Measurements from ENCODE around the gene KRTAP10-5. TPM values are rescaled to one million over a fixed set of nuclear protein-coding genes. Genes with fewer than 3 reads are reported as not detected.

The KRTAP10-5 gene
- total and polyA plus RNA-seq, 10 donors, result not detected

- Histone ChIP-seq H3K36me3 (no peaks in the 10 kb centered on the region), H3K4me1 (no peaks in the 10 kb centered on the region), H3K9me3 (peaks cover 0 to 34% (median 22%) of the 10 kb centered on the region in 8 donors), H3K27ac (no peak overlapping the region), H3K4me3 (no peak overlapping the region), H3K27me3 (replicated peaks in 1 of 7) (peaks cover 0 to 25% (median 0%) of the 10 kb centered on the region in 7 donors)
- 71 to 80% (median 77%) methylated on average over 6 of the region's 6 CpGs for WGBS, 5 donors
- intact Hi-C loops (cut with DNase I; ENCODE audit: low total_unique reads), result no loop called here
- no peak for DNase-seq
- TF ChIP-seq, protein P1, sequence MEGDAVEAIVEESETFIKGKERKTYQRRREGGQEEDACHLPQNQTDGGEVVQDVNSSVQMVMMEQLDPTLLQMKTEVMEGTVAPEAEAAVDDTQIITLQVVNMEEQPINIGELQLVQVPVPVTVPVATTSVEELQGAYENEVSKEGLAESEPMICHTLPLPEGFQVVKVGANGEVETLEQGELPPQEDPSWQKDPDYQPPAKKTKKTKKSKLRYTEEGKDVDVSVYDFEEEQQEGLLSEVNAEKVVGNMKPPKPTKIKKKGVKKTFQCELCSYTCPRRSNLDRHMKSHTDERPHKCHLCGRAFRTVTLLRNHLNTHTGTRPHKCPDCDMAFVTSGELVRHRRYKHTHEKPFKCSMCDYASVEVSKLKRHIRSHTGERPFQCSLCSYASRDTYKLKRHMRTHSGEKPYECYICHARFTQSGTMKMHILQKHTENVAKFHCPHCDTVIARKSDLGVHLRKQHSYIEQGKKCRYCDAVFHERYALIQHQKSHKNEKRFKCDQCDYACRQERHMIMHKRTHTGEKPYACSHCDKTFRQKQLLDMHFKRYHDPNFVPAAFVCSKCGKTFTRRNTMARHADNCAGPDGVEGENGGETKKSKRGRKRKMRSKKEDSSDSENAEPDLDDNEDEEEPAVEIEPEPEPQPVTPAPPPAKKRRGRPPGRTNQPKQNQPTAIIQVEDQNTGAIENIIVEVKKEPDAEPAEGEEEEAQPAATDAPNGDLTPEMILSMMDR (IDR thresholded peaks at IDR 0.05 in 8 of 11, conservative IDR thresholded peaks at IDR 0.05 in 3 of 11), result no peak
- TF ChIP-seq POLR2A (IDR thresholded peaks at IDR 0.05) (no peak), POLR2AphosphoS5 (IDR thresholded peaks at IDR 0.05) (no peak)
These were observed 3.4 kb upstream of the KRTAP10-5 start for GRCh38 chr21:44583800-44584147.

GRCh38 chr21:44583089-44583799 is 2.8 kb upstream of the KRTAP10-5 start:
- Histone ChIP-seq H3K9me3 (peaks cover 0 to 39% (median 22%) of the 10 kb centered on the region in 8 donors), H3K4me1 (no peaks in the 10 kb centered on the region), H3K27ac (no peak overlapping the region), H3K27me3 (replicated peaks in 1 of 7) (peaks cover 0 to 25% (median 0%) of the 10 kb centered on the region in 7 donors), H3K4me3 (no peak overlapping the region), H3K36me3 (no peaks in the 10 kb centered on the region)
- no peak for DNase-seq
- intact Hi-C loops (cut with DNase I; ENCODE audit: low total_unique reads), result no loop called here
- TF ChIP-seq POLR2AphosphoS5 (IDR thresholded peaks at IDR 0.05), result no peak
- no peak for TF ChIP-seq POLR2A (IDR thresholded peaks at IDR 0.05)
- TF ChIP-seq, protein P1 (IDR thresholded peaks at IDR 0.05 in 8 of 11, conservative IDR thresholded peaks at IDR 0.05 in 3 of 11), result no peak
- 50 to 63% (median 54%) methylated on average over 11 of the region's 11 CpGs for WGBS, 5 donors

DNA sequence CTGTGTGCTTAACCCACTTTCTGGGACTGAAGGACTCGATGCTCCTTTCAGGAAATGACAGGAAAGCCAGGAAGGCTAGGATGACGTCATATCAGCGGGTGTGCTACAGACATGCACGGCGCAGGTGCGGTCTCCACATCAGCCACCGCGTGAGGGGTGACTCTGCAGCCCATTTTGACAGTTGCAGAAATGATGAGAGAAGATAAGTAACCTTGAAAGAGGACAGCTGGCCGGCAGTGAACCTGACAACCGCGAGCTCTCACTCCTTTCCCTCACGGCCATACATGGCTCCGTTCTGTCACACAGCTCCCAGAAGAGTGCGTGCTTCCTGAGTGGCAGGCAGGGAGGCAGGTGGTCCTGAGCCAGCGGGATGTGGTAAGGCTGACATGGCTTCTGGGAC is 1.7 kb upstream of the KRTAP10-5 start:
- DNase-seq, result peak; percentile 31
- intact Hi-C loops (cut with DNase I; ENCODE audit: low total_unique reads), result no loop called here
- peaks cover 0 to 25% (median 0%) of the 10 kb centered on the region in 7 donors for H3K27me3 ChIP-seq (replicated peaks in 1 of 7)
- 61 to 72% (median 66%) methylated on average over 15 of the region's 15 CpGs for WGBS, 5 donors
- peaks cover 3 to 51% (median 29%) of the 10 kb centered on the region in 8 donors for H3K9me3 ChIP-seq
- peak overlapping the region in 4 of 8 donors; percentile 26 to 57 (median 50) for H3K27ac ChIP-seq
- no peak overlapping the region for H3K4me3 ChIP-seq
- H3K36me3 ChIP-seq, result no peaks in the 10 kb centered on the region
- no peaks in the 10 kb centered on the region for H3K4me1 ChIP-seq
- no peak for TF ChIP-seq POLR2A (IDR thresholded peaks at IDR 0.05)
- no peak for TF ChIP-seq POLR2AphosphoS5 (IDR thresholded peaks at IDR 0.05)
- TF ChIP-seq, protein P1 (IDR thresholded peaks at IDR 0.05 in 8 of 11, conservative IDR thresholded peaks at IDR 0.05 in 3 of 11), result no peak

- Histone ChIP-seq H3K27me3 (replicated peaks in 1 of 7) (peaks cover 0 to 21% (median 0%) of the 10 kb centered on the region in 7 donors), H3K9me3 (peaks cover 3 to 59% (median 38%) of the 10 kb centered on the region in 8 donors), H3K4me3 (no peak overlapping the region), H3K27ac (peak overlapping the region in 5 of 8 donors; percentile 5 to 57 (median 46)), H3K4me1 (no peaks in the 10 kb centered on the region), H3K36me3 (no peaks in the 10 kb centered on the region)
- TF ChIP-seq POLR2AphosphoS5 (IDR thresholded peaks at IDR 0.05) (no peak), POLR2A (IDR thresholded peaks at IDR 0.05) (no peak)
- TF ChIP-seq, protein P1 (IDR thresholded peaks at IDR 0.05 in 8 of 11, conservative IDR thresholded peaks at IDR 0.05 in 3 of 11), result no peak
- 64 to 81% (median 74%) methylated on average over 3 of the region's 3 CpGs for WGBS, 5 donors
- intact Hi-C loops (cut with DNase I; ENCODE audit: low total_unique reads), result no loop called here
- no peak for DNase-seq
These were observed 754 bp upstream of the KRTAP10-5 start for GRCh38 chr21:44581158-44581557.
